ENCODE data around the gene RAX2.

DNA sequence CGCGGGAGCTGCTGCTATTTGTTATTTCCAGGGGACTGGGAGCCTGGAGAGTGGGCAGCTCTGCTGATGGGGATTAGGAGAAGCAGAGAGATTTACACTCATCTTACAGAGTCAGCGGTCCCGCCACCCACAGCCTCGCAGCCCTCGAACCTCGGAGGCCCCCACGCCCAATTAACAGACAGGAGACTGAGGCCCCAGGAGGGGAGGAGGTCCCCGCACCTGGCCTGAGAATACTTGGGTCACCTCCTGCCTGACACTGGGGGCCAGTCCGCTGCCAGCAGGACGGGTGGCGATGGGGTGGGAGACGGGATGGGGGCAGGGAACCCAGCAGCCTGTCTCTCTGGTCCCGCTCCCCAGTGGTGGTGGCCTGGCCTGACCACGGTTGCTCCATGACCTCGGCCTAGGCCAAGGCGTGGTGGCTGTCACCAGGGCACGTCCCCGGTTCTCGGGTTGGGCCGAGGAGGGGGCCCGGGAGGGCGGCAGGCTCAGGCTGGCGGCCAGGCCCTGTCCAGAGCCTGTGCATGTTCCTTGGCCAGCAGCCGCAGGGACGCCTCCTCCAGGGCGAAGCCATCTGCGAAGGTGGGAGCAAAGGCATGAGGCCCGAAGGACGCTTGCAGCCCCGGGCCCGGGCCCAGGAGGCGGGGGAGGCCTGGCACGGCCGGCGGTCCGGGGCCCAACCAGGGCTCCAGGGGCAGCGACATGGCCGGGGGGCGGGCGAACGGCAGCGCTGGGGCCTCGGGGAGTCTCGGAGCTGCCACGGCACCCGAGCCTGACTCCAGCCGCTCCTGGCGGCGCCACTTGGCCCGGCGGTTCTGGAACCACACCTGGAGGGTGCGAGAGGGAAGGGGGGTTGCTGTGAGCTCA lies 1.7 kb downstream of the RAX2 start:
- TF ChIP-seq, protein P1, sequence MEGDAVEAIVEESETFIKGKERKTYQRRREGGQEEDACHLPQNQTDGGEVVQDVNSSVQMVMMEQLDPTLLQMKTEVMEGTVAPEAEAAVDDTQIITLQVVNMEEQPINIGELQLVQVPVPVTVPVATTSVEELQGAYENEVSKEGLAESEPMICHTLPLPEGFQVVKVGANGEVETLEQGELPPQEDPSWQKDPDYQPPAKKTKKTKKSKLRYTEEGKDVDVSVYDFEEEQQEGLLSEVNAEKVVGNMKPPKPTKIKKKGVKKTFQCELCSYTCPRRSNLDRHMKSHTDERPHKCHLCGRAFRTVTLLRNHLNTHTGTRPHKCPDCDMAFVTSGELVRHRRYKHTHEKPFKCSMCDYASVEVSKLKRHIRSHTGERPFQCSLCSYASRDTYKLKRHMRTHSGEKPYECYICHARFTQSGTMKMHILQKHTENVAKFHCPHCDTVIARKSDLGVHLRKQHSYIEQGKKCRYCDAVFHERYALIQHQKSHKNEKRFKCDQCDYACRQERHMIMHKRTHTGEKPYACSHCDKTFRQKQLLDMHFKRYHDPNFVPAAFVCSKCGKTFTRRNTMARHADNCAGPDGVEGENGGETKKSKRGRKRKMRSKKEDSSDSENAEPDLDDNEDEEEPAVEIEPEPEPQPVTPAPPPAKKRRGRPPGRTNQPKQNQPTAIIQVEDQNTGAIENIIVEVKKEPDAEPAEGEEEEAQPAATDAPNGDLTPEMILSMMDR (IDR thresholded peaks at IDR 0.05; ENCODE audit: control extremely low read depth in 1 of 3, insufficient read depth in 1 of 3, low read depth in 1 of 3, low read length in 3 of 3), result no peak
- TF ChIP-seq, protein P2, sequence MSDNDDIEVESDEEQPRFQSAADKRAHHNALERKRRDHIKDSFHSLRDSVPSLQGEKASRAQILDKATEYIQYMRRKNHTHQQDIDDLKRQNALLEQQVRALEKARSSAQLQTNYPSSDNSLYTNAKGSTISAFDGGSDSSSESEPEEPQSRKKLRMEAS (IDR thresholded peaks at IDR 0.05), result no peak
- TF ChIP-seq GTF2F1 (IDR thresholded peaks at IDR 0.05; ENCODE audit: borderline replicate concordance, low read depth, low read length) (no peak), ASH2L (IDR thresholded peaks at IDR 0.05; ENCODE audit: low read length) (no peak), SIN3A (conservative IDR thresholded peaks at IDR 0.05 in 1 of 2, IDR thresholded peaks at IDR 0.05 in 1 of 2; ENCODE audit: low read depth in 1 of 2, low read length in 2 of 2) (no peak), POLR2A (IDR thresholded peaks at IDR 0.05; ENCODE audit: control extremely low read depth in 1 of 2, low read depth in 2 of 2, low read length in 2 of 2) (no peak), CHD2 (IDR thresholded peaks at IDR 0.05; ENCODE audit: low read length) (no peak), RXRA (IDR thresholded peaks at IDR 0.05; ENCODE audit: insufficient read depth, low read depth, low read length) (no peak), RAD21 (IDR thresholded peaks at IDR 0.05 in 1 of 2, conservative IDR thresholded peaks at IDR 0.05 in 1 of 2; ENCODE audit: low read depth in 2 of 2, low read length in 2 of 2) (no peak), POLR2AphosphoS5 (IDR thresholded peaks at IDR 0.05; ENCODE audit: low read depth, low read length) (no peak), EZH2 (IDR thresholded peaks at IDR 0.05; ENCODE audit: low read depth, low read length, severe bottlenecking) (no peak)
